ENCODE data around the gene METTL18.

- TF ChIP-seq ZFYVE20 (CRISPR knock-in tag; IDR thresholded peaks at IDR 0.05; ENCODE audit: borderline replicate concordance, low read depth) (no peak), CTCF (CRISPR knock-in tag; IDR thresholded peaks at IDR 0.05) (no peak), KLF6 (CRISPR knock-in tag; IDR thresholded peaks at IDR 0.05) (no peak), NR3C1 (CRISPR knock-in tag; IDR thresholded peaks at IDR 0.05) (no peak), GMEB1 (CRISPR knock-in tag; IDR thresholded peaks at IDR 0.05; ENCODE audit: borderline replicate concordance) (no peak), IRF1 (CRISPR knock-in tag; IDR thresholded peaks at IDR 0.05; ENCODE audit: low read depth) (no peak), RELA (CRISPR knock-in tag; IDR thresholded peaks at IDR 0.05) (no peak), GLMP (CRISPR knock-in tag; IDR thresholded peaks at IDR 0.05; ENCODE audit: borderline replicate concordance) (no peak), ESRRA (CRISPR knock-in tag; IDR thresholded peaks at IDR 0.05; ENCODE audit: low read depth) (no peak)
These were observed 18.3 kb downstream of the METTL18 start for GRCh38 chr1:169776440-169776839.
